ENCODE results near the gene AFAP1. TPM values are rescaled to one million over a fixed set of nuclear protein-coding genes. Genes with fewer than 3 reads are reported as not detected.

Gene AFAP1
- total and polyA plus RNA-seq, 2 donors (not counting 1 experiment from before 2014, with no cell fraction given) = 0.03 to 0.44 TPM

- Mint-ChIP-seq H3K9me3 (ENCODE audit: insufficient read depth) (peaks cover 3% of the 10 kb centered on the region), H3K27me3 (peaks cover 5% of the 10 kb centered on the region), H3K4me1 (no peaks in the 10 kb centered on the region), H3K4me3 (no peak overlapping the region), H3K27ac (no peak overlapping the region)
- Histone ChIP-seq H3K4me3 (ENCODE audit: control extremely low read depth in 1 of 5, extremely low read depth in 1 of 5, insufficient read depth in 1 of 5, low read depth in 2 of 5, low read length in 4 of 5) (no peak overlapping the region), H3K27ac (ENCODE audit: low read length in 2 of 2) (no peak overlapping the region), H3K9me3 (ENCODE audit: control extremely low read depth in 1 of 3, control insufficient read depth in 2 of 3, insufficient read depth in 1 of 3, low read length in 2 of 3) (peaks cover 0 to 2% (median 0%) of the 10 kb centered on the region in 3 donors), H3K4me1 (ENCODE audit: control insufficient read depth in 2 of 2, insufficient read depth in 2 of 2, low read length in 2 of 2) (no peaks in the 10 kb centered on the region), H2AFZ (ENCODE audit: insufficient read depth, low read depth, low read length, poor library complexity, severe bottlenecking) (no peak overlapping the region), H3K79me2 (ENCODE audit: control insufficient read depth, insufficient read depth, low read length) (no peaks in the 10 kb centered on the region), H3K4me2 (replicated peaks; ENCODE audit: low read depth, low read length, poor library complexity, severe bottlenecking) (no peak overlapping the region), H3K9ac (ENCODE audit: low read length) (no peak overlapping the region), H3K36me3 (replicated peaks in 1 of 2; ENCODE audit: control extremely low read depth in 1 of 2, control insufficient read depth in 1 of 2, extremely low read depth in 1 of 2, insufficient read depth in 2 of 2, low read length in 1 of 2) (no peaks in the 10 kb centered on the region), H3K27me3 (replicated peaks in 1 of 4; ENCODE audit: control extremely low read depth in 1 of 4, control insufficient read depth in 3 of 4, insufficient read depth in 4 of 4, low read length in 3 of 4) (no peaks in the 10 kb centered on the region), H4K20me1 (ENCODE audit: control insufficient read depth, insufficient read depth, low read length, poor library complexity, severe bottlenecking) (no peaks in the 10 kb centered on the region)
- whole genome bisulfite sequencing (ENCODE audit: insufficient coverage) = 90% methylated on average over 7 of the region's 13 CpGs
- intact Hi-C loops (cut with micrococcal nuclease) = no loop called here
- no peak for DNase-seq
- ATAC-seq (ENCODE audit: low read depth) = no peak
- no peak for TF ChIP-seq CTCF (IDR thresholded peaks at IDR 0.05)
- TF ChIP-seq EZH2 (IDR thresholded peaks at IDR 0.05; ENCODE audit: borderline replicate concordance, insufficient read depth, low read depth, low read length, poor library complexity, severe bottlenecking) = no peak
- ChIA-PET POLR2A (no interaction called here), CTCF (interaction anchor here (1.4 kb wide), 1 partner anchor 11 kb away, joined by 3 read pairs; no protein-coding TSS in a partner anchor)
Observed at GRCh38 chr4:7838136-7838782, 101.4 kb downstream of the AFAP1 start.

- TF ChIP-seq CTCF (IDR thresholded peaks at IDR 0.05) = no peak
- no peak for TF ChIP-seq EZH2 (IDR thresholded peaks at IDR 0.05; ENCODE audit: borderline replicate concordance, insufficient read depth, low read depth, low read length, poor library complexity, severe bottlenecking)
- no peak overlapping the region for H3K27ac Mint-ChIP-seq
- H3K27me3 Mint-ChIP-seq = peaks cover 5% of the 10 kb centered on the region
- WGBS (ENCODE audit: insufficient coverage) = 97% methylated on average over 3 of the region's 6 CpGs
- ATAC-seq (ENCODE audit: low read depth) = no peak
- intact Hi-C loops (cut with micrococcal nuclease) = no loop called here
- H3K4me3 ChIP-seq (ENCODE audit: control extremely low read depth in 1 of 5, extremely low read depth in 1 of 5, insufficient read depth in 1 of 5, low read depth in 2 of 5, low read length in 4 of 5) = no peak overlapping the region
- H3K79me2 ChIP-seq (ENCODE audit: control insufficient read depth, insufficient read depth, low read length) = no peaks in the 10 kb centered on the region
- DNase-seq = no peak
- H3K4me1 Mint-ChIP-seq = no peaks in the 10 kb centered on the region
- peaks cover 3% of the 10 kb centered on the region for H3K9me3 Mint-ChIP-seq (ENCODE audit: insufficient read depth)
- POLR2A ChIA-PET = no interaction called here
- CTCF ChIA-PET = interaction anchor here (1.4 kb wide), 1 partner anchor 10 kb away, joined by 3 read pairs; no protein-coding TSS in a partner anchor
- H3K4me1 ChIP-seq (ENCODE audit: control insufficient read depth in 2 of 2, insufficient read depth in 2 of 2, low read length in 2 of 2) = no peaks in the 10 kb centered on the region
- no peak overlapping the region for H3K4me2 ChIP-seq (replicated peaks; ENCODE audit: low read depth, low read length, poor library complexity, severe bottlenecking)
- no peaks in the 10 kb centered on the region for H4K20me1 ChIP-seq (ENCODE audit: control insufficient read depth, insufficient read depth, low read length, poor library complexity, severe bottlenecking)
- no peaks in the 10 kb centered on the region for H3K9me3 ChIP-seq (ENCODE audit: control extremely low read depth in 1 of 3, control insufficient read depth in 2 of 3, insufficient read depth in 1 of 3, low read length in 2 of 3)
- H3K27me3 ChIP-seq (replicated peaks in 1 of 4; ENCODE audit: control extremely low read depth in 1 of 4, control insufficient read depth in 3 of 4, insufficient read depth in 4 of 4, low read length in 3 of 4) = no peaks in the 10 kb centered on the region
- H3K4me3 Mint-ChIP-seq = no peak overlapping the region
- H2AFZ ChIP-seq (ENCODE audit: insufficient read depth, low read depth, low read length, poor library complexity, severe bottlenecking) = no peak overlapping the region
- H3K27ac ChIP-seq (ENCODE audit: low read length in 2 of 2) = no peak overlapping the region
- H3K9ac ChIP-seq (ENCODE audit: low read length) = no peak overlapping the region
- H3K36me3 ChIP-seq (replicated peaks in 1 of 2; ENCODE audit: control extremely low read depth in 1 of 2, control insufficient read depth in 1 of 2, extremely low read depth in 1 of 2, insufficient read depth in 2 of 2, low read length in 1 of 2) = no peaks in the 10 kb centered on the region
Observed at GRCh38 chr4:7837597-7838135, 102.0 kb downstream of the AFAP1 start.

Data from B cell (primary cell).